Neural crest cell (in vitro differentiated cells): Measurements from ENCODE around the gene SYCE3. TPM values are rescaled to one million over a fixed set of nuclear protein-coding genes. Genes with fewer than 3 reads are reported as not detected.

Experiments used
- DNase-seq: peaks from one replicate; pipeline ENCODE4 v3.0.0; 2021; ENCODE audit warnings: low read depth, mixed read lengths, low spot score
- H3K27ac Mint-ChIP-seq: one replicate; pipeline ENCODE4 v1.8.0; 2021; ENCODE audit warnings: mild to moderate bottlenecking, mixed read lengths; ENCODE audit not compliant: unreplicated experiment
- H3K27me3 Mint-ChIP-seq: 2 replicates; pipeline ENCODE4 v1.8.0; 2021; ENCODE audit warnings: low read depth, mild to moderate bottlenecking, mixed read lengths
- H3K36me3 Mint-ChIP-seq: 2 replicates; pipeline ENCODE4 v1.8.0; 2021; ENCODE audit warnings: low read depth, mild to moderate bottlenecking, mixed read lengths
- H3K4me1 Mint-ChIP-seq: 2 replicates; pipeline ENCODE4 v1.8.0; 2021; ENCODE audit warnings: mixed read lengths
- H3K4me3 Mint-ChIP-seq: one replicate; pipeline ENCODE4 v1.8.0; 2021; ENCODE audit warnings: mild to moderate bottlenecking, mixed read lengths
- H3K9me3 Mint-ChIP-seq: 2 replicates; pipeline ENCODE4 v1.8.0; 2021; ENCODE audit warnings: mixed read lengths
- total RNA-seq: library from RNA; stranded (reverse); gene quantifications from 2 replicates; pipeline ENCODE4 v1.2.1, GENCODE V29; 2021
- TF ChIP-seq, protein P1 (sequence below): fragments of 200-600 bp; sonication (generic); conservative IDR thresholded peaks from 2 replicates; pipeline ENCODE4 v1.5.0; 2021; ENCODE audit warnings: antibody characterized with exemption, mild to moderate bottlenecking

The SYCE3 gene
- total RNA-seq, 1 donor from 2014 or later = not detected

GRCh38 chr22:50576806-50577696 lies 14.3 kb upstream of the SYCE3 start:
- TF ChIP-seq, protein P1, sequence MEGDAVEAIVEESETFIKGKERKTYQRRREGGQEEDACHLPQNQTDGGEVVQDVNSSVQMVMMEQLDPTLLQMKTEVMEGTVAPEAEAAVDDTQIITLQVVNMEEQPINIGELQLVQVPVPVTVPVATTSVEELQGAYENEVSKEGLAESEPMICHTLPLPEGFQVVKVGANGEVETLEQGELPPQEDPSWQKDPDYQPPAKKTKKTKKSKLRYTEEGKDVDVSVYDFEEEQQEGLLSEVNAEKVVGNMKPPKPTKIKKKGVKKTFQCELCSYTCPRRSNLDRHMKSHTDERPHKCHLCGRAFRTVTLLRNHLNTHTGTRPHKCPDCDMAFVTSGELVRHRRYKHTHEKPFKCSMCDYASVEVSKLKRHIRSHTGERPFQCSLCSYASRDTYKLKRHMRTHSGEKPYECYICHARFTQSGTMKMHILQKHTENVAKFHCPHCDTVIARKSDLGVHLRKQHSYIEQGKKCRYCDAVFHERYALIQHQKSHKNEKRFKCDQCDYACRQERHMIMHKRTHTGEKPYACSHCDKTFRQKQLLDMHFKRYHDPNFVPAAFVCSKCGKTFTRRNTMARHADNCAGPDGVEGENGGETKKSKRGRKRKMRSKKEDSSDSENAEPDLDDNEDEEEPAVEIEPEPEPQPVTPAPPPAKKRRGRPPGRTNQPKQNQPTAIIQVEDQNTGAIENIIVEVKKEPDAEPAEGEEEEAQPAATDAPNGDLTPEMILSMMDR = no peak
- no peaks in the 10 kb centered on the region for H3K4me1 Mint-ChIP-seq
- peak overlapping the region; percentile 12 for H3K4me3 Mint-ChIP-seq
- H3K36me3 Mint-ChIP-seq = no peaks in the 10 kb centered on the region
- no peak for DNase-seq
- no peak overlapping the region for H3K27ac Mint-ChIP-seq
- H3K9me3 Mint-ChIP-seq = no peaks in the 10 kb centered on the region
- H3K27me3 Mint-ChIP-seq = no peaks in the 10 kb centered on the region

GRCh38 chr22:50576070-50576469 lies 13.4 kb upstream of the SYCE3 start:
- Mint-ChIP-seq H3K27me3 (no peaks in the 10 kb centered on the region), H3K9me3 (no peaks in the 10 kb centered on the region), H3K27ac (no peak overlapping the region), H3K4me3 (peak overlapping the region; percentile 81), H3K4me1 (no peaks in the 10 kb centered on the region), H3K36me3 (no peaks in the 10 kb centered on the region)
- peak; percentile 22 for DNase-seq
- TF ChIP-seq, protein P1 = peak; percentile 35

GRCh38 chr22:50575426-50575941 lies 12.8 kb upstream of the SYCE3 start:
- DNase-seq = no peak
- Mint-ChIP-seq H3K9me3 (no peaks in the 10 kb centered on the region), H3K27me3 (no peaks in the 10 kb centered on the region), H3K4me1 (no peaks in the 10 kb centered on the region), H3K36me3 (no peaks in the 10 kb centered on the region), H3K27ac (no peak overlapping the region), H3K4me3 (peak overlapping the region; percentile 47)
- TF ChIP-seq, protein P1 = no peak

DNA sequence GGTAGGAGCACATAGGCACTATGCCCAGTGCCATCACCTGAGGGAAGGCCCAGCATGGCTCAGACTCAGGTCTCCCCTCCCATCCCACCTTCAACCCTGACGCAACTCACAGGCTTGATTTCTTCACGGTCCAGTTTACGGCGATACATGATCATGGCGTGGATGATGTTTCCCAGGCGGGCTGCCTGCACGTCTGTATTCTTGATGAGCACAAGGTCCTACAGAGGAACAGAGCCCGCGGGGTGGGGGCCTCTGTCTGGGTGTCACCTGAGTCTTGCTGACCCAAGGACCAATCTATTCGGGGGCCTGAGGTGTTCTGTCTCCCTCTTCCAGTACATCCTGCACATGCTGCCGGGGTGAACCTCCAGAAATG lies 11.7 kb upstream of the SYCE3 start:
- H3K36me3 Mint-ChIP-seq = peaks cover under 1% of the 10 kb centered on the region
- no peaks in the 10 kb centered on the region for H3K27me3 Mint-ChIP-seq
- TF ChIP-seq, protein P1 = no peak
- DNase-seq = no peak
- H3K4me3 Mint-ChIP-seq = no peak overlapping the region
- H3K27ac Mint-ChIP-seq = no peak overlapping the region
- H3K9me3 Mint-ChIP-seq = no peaks in the 10 kb centered on the region
- no peaks in the 10 kb centered on the region for H3K4me1 Mint-ChIP-seq

DNA sequence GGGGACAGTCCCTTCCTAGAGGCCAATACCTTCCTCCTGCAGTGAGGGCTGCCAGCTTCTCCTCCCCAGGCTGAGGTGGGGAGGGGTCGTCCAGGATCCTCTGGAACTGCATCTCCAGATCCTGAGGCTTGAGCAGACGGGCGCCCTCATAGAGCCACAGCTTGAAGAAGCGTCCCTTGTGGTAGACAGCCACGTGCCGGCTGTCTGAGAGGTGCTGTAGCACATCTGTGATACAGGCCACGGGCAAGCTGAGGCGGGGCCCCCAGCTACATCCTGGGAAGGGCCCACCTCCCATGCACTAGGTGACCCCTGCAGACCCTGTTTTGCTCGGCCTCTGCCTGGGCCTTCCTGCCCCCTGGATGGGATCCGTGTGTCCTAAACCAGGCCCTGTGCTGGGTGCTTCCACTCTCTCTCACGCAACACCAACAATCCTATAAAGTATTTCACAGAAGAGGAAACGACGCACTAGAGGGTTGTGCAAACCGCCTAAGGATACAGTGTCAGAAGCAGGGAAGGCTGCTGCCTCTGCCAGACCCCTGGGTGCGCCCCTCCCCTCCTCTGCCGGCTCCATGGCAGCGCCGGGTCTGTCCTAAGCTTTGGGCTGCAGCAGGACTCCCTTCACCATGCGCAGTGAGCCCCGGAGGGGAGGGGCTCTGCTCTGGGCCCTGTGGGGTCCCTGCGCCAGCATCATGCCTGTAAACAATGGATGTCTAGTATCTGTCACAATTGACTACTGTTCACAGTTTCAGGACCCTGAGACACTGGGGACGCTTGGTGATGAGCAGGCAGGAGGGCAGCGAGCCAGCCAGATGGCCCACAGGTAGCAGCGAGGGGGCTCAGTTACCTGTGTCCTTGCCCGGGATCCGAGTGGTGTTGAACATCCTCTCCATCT lies 11.0 kb upstream of the SYCE3 start:
- no peaks in the 10 kb centered on the region for H3K27me3 Mint-ChIP-seq
- H3K36me3 Mint-ChIP-seq = peaks cover 2% of the 10 kb centered on the region
- TF ChIP-seq, protein P1 = no peak
- no peaks in the 10 kb centered on the region for H3K4me1 Mint-ChIP-seq
- H3K27ac Mint-ChIP-seq = no peak overlapping the region
- DNase-seq = no peak
- H3K9me3 Mint-ChIP-seq = no peaks in the 10 kb centered on the region
- H3K4me3 Mint-ChIP-seq = no peak overlapping the region
